CD14-positive monocyte (primary cell): ENCODE measurements around the gene DUSP3. TPM values are rescaled to one million over a fixed set of nuclear protein-coding genes. Genes with fewer than 3 reads are reported as not detected.

ENCODE experiments used
- DNase-seq, 3 donors: peaks; one replicate each; pipeline ENCODE4 v3.0.0-alpha.2; 2011 to 2022
- H2AFZ ChIP-seq: 2 replicates; pipeline ENCODE4 v1.6.0; 2012; ENCODE audit warnings: mild to moderate bottlenecking, low read depth, low read length, inconsistent platforms; ENCODE audit not compliant: insufficient read depth, poor library complexity, severe bottlenecking
- H3K27ac ChIP-seq, 2 donors: 1 replicate in 1 of 2; 2 replicates in 1 of 2; pipeline ENCODE4 v1.5.1; 2012 to 2013; ENCODE audit warnings: low read length in 2 of 2, control low read depth in 1 of 2, inconsistent platforms in 1 of 2, low read depth in 1 of 2, mild to moderate bottlenecking in 1 of 2
- H3K27me3 ChIP-seq, 2 donors: one replicate each; pipeline versions ENCODE4 v1.6.0 to v1.6.1; 2011 to 2013; ENCODE audit warnings: low read length in 2 of 2; ENCODE audit not compliant: control insufficient read depth in 2 of 2, insufficient read depth in 2 of 2
- H3K36me3 ChIP-seq, 2 donors: replicated peaks in 1 of 2; 1 replicate in 1 of 2; 2 replicates in 1 of 2; pipeline versions ENCODE4 v1.5.1 to v1.6.1; 2012 to 2013; ENCODE audit warnings: low read length in 2 of 2, control low read depth in 1 of 2, inconsistent platforms in 1 of 2, mild to moderate bottlenecking in 1 of 2; ENCODE audit not compliant: insufficient read depth in 2 of 2, control insufficient read depth in 1 of 2
- H3K4me1 ChIP-seq, 2 donors: 1 replicate in 1 of 2; 2 replicates in 1 of 2; pipeline versions ENCODE4 v1.5.1 to v1.6.1; 2012 to 2013; ENCODE audit warnings: low read length in 2 of 2, control low read depth in 1 of 2, inconsistent platforms in 1 of 2, mild to moderate bottlenecking in 1 of 2, moderate library complexity in 1 of 2; ENCODE audit not compliant: insufficient read depth in 2 of 2, control insufficient read depth in 1 of 2
- H3K4me2 ChIP-seq: replicated peaks from 2 replicates; pipeline ENCODE3; 2012; ENCODE audit warnings: low read length, moderate library complexity, mild to moderate bottlenecking; ENCODE audit not compliant: poor library complexity, severe bottlenecking; ENCODE audit errors: extremely low read depth
- H3K4me3 ChIP-seq, 3 experiments: fragments of 200-600 bp in 1 of 3; sonication (generic) in 1 of 3; replicated peaks in 1 of 3; 1 replicate in 2 of 3; 2 replicates in 1 of 3; pipeline ENCODE4 v1.5.1; 2011 to 2013; ENCODE audit warnings: low read length in 3 of 3, mild to moderate bottlenecking in 3 of 3, control low read depth in 2 of 3, low read depth in 2 of 3, inconsistent platforms in 1 of 3, moderate library complexity in 1 of 3
- H3K79me2 ChIP-seq: 2 replicates; pipeline ENCODE4 v1.6.0; 2012; ENCODE audit warnings: mild to moderate bottlenecking, control low read depth, inconsistent platforms, low read length, moderate library complexity; ENCODE audit not compliant: insufficient read depth
- H3K9ac ChIP-seq: 2 replicates; pipeline ENCODE4 v1.6.0; 2017; ENCODE audit warnings: low read length, mild to moderate bottlenecking; ENCODE audit not compliant: insufficient read depth, poor library complexity, severe bottlenecking
- H3K9me3 ChIP-seq, 2 donors: replicated peaks in 1 of 2; 1 replicate in 1 of 2; 2 replicates in 1 of 2; pipeline versions ENCODE4 v1.5.1 to v1.6.1; 2012 to 2013; ENCODE audit warnings: low read length in 2 of 2, control low read depth in 1 of 2; ENCODE audit not compliant: control insufficient read depth in 1 of 2, insufficient read depth in 1 of 2
- H4K20me1 ChIP-seq: 2 replicates; pipeline ENCODE4 v1.6.0; 2012; ENCODE audit warnings: mild to moderate bottlenecking, low read length, control low read depth, moderate library complexity; ENCODE audit not compliant: insufficient read depth
- H3K27ac Mint-ChIP-seq, 7 donors: one replicate each; pipeline ENCODE4 v1.8.0; 2020; ENCODE audit warnings: mild to moderate bottlenecking in 7 of 7, mixed read lengths in 7 of 7, moderate library complexity in 6 of 7, inconsistent platforms in 2 of 7
- H3K27me3 Mint-ChIP-seq, 3 donors: one replicate each; pipeline ENCODE4 v1.8.0; 2021 to 2022; ENCODE audit warnings: low read depth in 3 of 3, mild to moderate bottlenecking in 3 of 3, mixed read lengths in 3 of 3, moderate library complexity in 3 of 3, inconsistent platforms in 1 of 3
- H3K36me3 Mint-ChIP-seq, 2 donors: one replicate each; pipeline ENCODE4 v1.8.0; 2020; ENCODE audit warnings: mixed read lengths in 2 of 2, inconsistent platforms in 1 of 2, mild to moderate bottlenecking in 1 of 2
- H3K4me1 Mint-ChIP-seq: one replicate; pipeline ENCODE4 v1.8.0; 2020; ENCODE audit warnings: mild to moderate bottlenecking, mixed read lengths
- H3K4me3 Mint-ChIP-seq, 2 donors: one replicate each; pipeline ENCODE4 v1.8.0; 2020; ENCODE audit warnings: mild to moderate bottlenecking in 2 of 2, mixed read lengths in 2 of 2, moderate library complexity in 1 of 2
- H3K9me3 Mint-ChIP-seq, 7 donors: one replicate each; pipeline ENCODE4 v1.8.0; 2020 to 2022; ENCODE audit warnings: mixed read lengths in 7 of 7, mild to moderate bottlenecking in 6 of 7, moderate library complexity in 6 of 7, inconsistent platforms in 2 of 7
- WGBS: methylation state at CpG from one replicate; pipeline ENCODE4 v1.1.5; 2013; ENCODE audit warnings: missing lambda C conversion rate; ENCODE audit not compliant: insufficient coverage; 5-methylcytosine and 5-hydroxymethylcytosine counted together
- intact Hi-C, 2 donors: fragments of 100-400 bp; cut with micrococcal nuclease; formaldehyde crosslinking; loops; one replicate each; pipeline versions ENCODE4 v1.15.0 to v1.15.1; 2023
- polyA plus RNA-seq, 3 donors: library from polyadenylated mRNA; depleted of rRNA in 1 of 3; unstranded in 2 of 3; stranded (reverse) in 1 of 3; fragments of 300-500 nt in 2 of 3; fragments of >200 nt in 1 of 3; fragmentation: Illumina TruSeq in 2 of 3; gene quantifications; 1 replicate in 2 of 3; 2 replicates in 1 of 3; pipeline ENCODE4 v1.2.3, GENCODE V29; 2012 to 2021
- TF ChIP-seq, protein P1 (sequence below): fragments of 200-600 bp; IDR thresholded peaks from one replicate; pipeline ENCODE4 v1.8.0; 2022; ENCODE audit warnings: antibody characterized with exemption, mild to moderate bottlenecking

The DUSP3 gene
- polyA plus RNA-seq, 3 donors = 36.7 to 78.5 (median 58.9) TPM

- peaks cover 0 to 2% (median 0%) of the 10 kb centered on the region in 7 donors for H3K9me3 Mint-ChIP-seq
- no peak overlapping the region for H3K9ac ChIP-seq
- peaks cover 31 to 48% of the 10 kb centered on the region in 2 donors for H3K36me3 ChIP-seq
- no peaks in the 10 kb centered on the region for H4K20me1 ChIP-seq
- peak overlapping the region in 6 of 7 donors; percentile 77 to 97 (median 93) for H3K27ac Mint-ChIP-seq
- peak overlapping the region in 1 of 2 donors; percentile 26 for H3K4me3 Mint-ChIP-seq
- intact Hi-C loops = no loop called here
- no peaks in the 10 kb centered on the region for H3K9me3 ChIP-seq
- no peak overlapping the region for H2AFZ ChIP-seq
- TF ChIP-seq, protein P1, sequence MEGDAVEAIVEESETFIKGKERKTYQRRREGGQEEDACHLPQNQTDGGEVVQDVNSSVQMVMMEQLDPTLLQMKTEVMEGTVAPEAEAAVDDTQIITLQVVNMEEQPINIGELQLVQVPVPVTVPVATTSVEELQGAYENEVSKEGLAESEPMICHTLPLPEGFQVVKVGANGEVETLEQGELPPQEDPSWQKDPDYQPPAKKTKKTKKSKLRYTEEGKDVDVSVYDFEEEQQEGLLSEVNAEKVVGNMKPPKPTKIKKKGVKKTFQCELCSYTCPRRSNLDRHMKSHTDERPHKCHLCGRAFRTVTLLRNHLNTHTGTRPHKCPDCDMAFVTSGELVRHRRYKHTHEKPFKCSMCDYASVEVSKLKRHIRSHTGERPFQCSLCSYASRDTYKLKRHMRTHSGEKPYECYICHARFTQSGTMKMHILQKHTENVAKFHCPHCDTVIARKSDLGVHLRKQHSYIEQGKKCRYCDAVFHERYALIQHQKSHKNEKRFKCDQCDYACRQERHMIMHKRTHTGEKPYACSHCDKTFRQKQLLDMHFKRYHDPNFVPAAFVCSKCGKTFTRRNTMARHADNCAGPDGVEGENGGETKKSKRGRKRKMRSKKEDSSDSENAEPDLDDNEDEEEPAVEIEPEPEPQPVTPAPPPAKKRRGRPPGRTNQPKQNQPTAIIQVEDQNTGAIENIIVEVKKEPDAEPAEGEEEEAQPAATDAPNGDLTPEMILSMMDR = no peak
- H3K27me3 Mint-ChIP-seq = peaks cover 0 to 4% (median 2%) of the 10 kb centered on the region in 3 donors
- peak overlapping the region; percentile 63 to 79 for H3K27ac ChIP-seq
- H3K4me1 ChIP-seq = peaks cover 80% of the 10 kb centered on the region in 2 donors
- H3K4me1 Mint-ChIP-seq = peaks cover 82% of the 10 kb centered on the region
- H3K79me2 ChIP-seq = peaks cover 61% of the 10 kb centered on the region
- peak overlapping the region in 1 of 3 experiments; percentile 12 for H3K4me3 ChIP-seq
- DNase-seq = no peak
- H3K4me2 ChIP-seq = peak overlapping the region; percentile 18
- H3K27me3 ChIP-seq = no peaks in the 10 kb centered on the region
- H3K36me3 Mint-ChIP-seq = peaks cover 55 to 74% of the 10 kb centered on the region in 2 donors
- WGBS = 86% methylated on average over 13 of the region's 16 CpGs
These were observed 4.2 kb downstream of the DUSP3 start for GRCh38 chr17:43774304-43775250.

DNA sequence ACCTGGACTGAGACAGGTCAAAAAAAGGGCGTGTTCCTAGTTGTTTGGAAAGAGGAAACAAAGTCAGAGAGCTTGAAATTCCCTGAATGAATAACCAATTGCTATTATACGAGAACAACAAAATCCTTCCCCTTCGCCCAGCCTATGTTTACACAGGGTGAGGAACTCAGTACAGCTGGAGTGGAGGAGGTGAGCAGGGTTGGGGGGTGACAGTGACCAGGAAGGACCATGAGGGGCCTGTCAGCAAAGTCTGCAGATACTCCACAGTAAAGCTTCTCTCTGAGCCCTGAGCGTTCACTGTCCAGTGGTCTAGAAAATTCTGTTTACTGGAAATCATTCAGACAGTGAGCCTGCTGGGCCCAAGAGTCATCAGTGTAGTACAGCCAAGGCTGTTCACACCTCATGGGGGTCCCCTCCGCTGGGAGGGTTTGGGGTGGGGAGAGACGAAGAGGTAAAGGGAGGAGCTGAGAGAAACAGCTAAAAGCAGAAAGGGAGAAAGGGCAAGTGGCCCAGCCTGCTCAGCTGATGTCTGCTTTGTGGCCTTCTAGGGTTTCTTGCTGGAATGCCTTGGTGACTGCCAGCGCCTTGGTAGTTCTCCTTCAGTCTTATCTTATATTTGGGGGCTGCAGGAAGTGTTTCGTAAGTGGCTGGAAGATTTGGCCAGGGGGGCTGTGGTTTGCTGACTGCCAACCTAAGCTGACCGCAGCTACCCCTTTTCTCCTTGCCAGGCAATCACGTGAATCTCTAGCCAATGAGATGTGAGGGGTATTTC lies 5.7 kb downstream of the DUSP3 start:
- no peak overlapping the region for H3K9ac ChIP-seq
- peaks cover 3% of the 10 kb centered on the region for H4K20me1 ChIP-seq
- H3K9me3 Mint-ChIP-seq = peaks cover 0 to 2% (median 0%) of the 10 kb centered on the region in 7 donors
- intact Hi-C loops = no loop called here
- peaks cover 55% of the 10 kb centered on the region for H3K79me2 ChIP-seq
- no peaks in the 10 kb centered on the region for H3K27me3 ChIP-seq
- no peaks in the 10 kb centered on the region for H3K9me3 ChIP-seq
- peaks cover 84 to 87% of the 10 kb centered on the region in 2 donors for H3K4me1 ChIP-seq
- H3K4me3 Mint-ChIP-seq = peak overlapping the region; percentile 56 to 67
- H3K36me3 Mint-ChIP-seq = peaks cover 66 to 84% of the 10 kb centered on the region in 2 donors
- H3K36me3 ChIP-seq = peaks cover 36 to 51% of the 10 kb centered on the region in 2 donors
- H3K27ac ChIP-seq = peak overlapping the region; percentile 63 to 79
- TF ChIP-seq, protein P1 = no peak
- peaks cover 91% of the 10 kb centered on the region for H3K4me1 Mint-ChIP-seq
- H2AFZ ChIP-seq = no peak overlapping the region
- 0% methylated on average over 2 of the region's 10 CpGs for WGBS
- peaks cover 0 to 4% (median 2%) of the 10 kb centered on the region in 3 donors for H3K27me3 Mint-ChIP-seq
- peak; percentile 48 to 78 (median 74) for DNase-seq
- H3K4me2 ChIP-seq = peak overlapping the region; percentile 49
- H3K4me3 ChIP-seq = peak overlapping the region in 1 of 3 experiments; percentile 33
- H3K27ac Mint-ChIP-seq = peak overlapping the region; percentile 92 to 97 (median 96)
